MM.1S (cell line): Measurements from ENCODE around the gene C16orf46.

Experiments
- DNase-seq: peaks from one replicate; pipeline ENCODE4 v3.0.0-alpha.2; 2015
- H2AFZ ChIP-seq: fragments of 300-600 bp; sonication (generic); 2 replicates; pipeline ENCODE4 v1.6.0; 2016; ENCODE audit warnings: antibody characterized with exemption, low read length
- H3F3A ChIP-seq: fragments of 300-600 bp; sonication (generic); 2 replicates; pipeline ENCODE4 v1.6.1; 2016; ENCODE audit warnings: mild to moderate bottlenecking, antibody characterized with exemption, low read length, moderate library complexity, mixed read lengths; ENCODE audit not compliant: insufficient read depth
- H3K27ac ChIP-seq: fragments of 300-600 bp; sonication (generic); 2 replicates; pipeline ENCODE4 v1.5.1; 2016; ENCODE audit warnings: mild to moderate bottlenecking, low read length
- H3K27me3 ChIP-seq: fragments of 300-600 bp; sonication (generic); replicated peaks from 2 replicates; pipeline ENCODE4 v1.6.0; 2016; ENCODE audit warnings: low read length; ENCODE audit not compliant: insufficient read depth
- H3K36me3 ChIP-seq: fragments of 300-600 bp; sonication (generic); replicated peaks from 2 replicates; pipeline ENCODE4 v1.6.1; 2016; ENCODE audit warnings: mild to moderate bottlenecking, low read length, mixed read lengths; ENCODE audit not compliant: insufficient read depth
- H3K4me1 ChIP-seq: fragments of 300-600 bp; sonication (generic); 2 replicates; pipeline ENCODE4 v1.6.1; 2016; ENCODE audit warnings: low read length, mixed read lengths
- H3K4me2 ChIP-seq: fragments of 300-600 bp; sonication (generic); 2 replicates; pipeline ENCODE4 v1.6.0; 2016; ENCODE audit warnings: low read depth, low read length
- H3K4me3 ChIP-seq: fragments of 300-600 bp; sonication (generic); 2 replicates; pipeline ENCODE4 v1.5.1; 2016; ENCODE audit warnings: low read length, mixed read lengths
- H3K79me2 ChIP-seq: fragments of 300-600 bp; sonication (generic); 2 replicates; pipeline ENCODE4 v1.6.1; 2016; ENCODE audit warnings: mixed run types, low read length, mixed read lengths
- H3K9ac ChIP-seq: fragments of 300-600 bp; sonication (generic); 2 replicates; pipeline ENCODE4 v1.6.1; 2016; ENCODE audit warnings: low read length, mixed read lengths
- H3K9me2 ChIP-seq: fragments of 300-600 bp; sonication (generic); replicated peaks from 2 replicates; pipeline ENCODE4 v1.6.1; 2016; ENCODE audit warnings: mild to moderate bottlenecking, low read length, mixed read lengths; ENCODE audit not compliant: insufficient read depth
- H3K9me3 ChIP-seq: fragments of 300-600 bp; sonication (generic); replicated peaks from 2 replicates; pipeline ENCODE4 v1.6.1; 2016; ENCODE audit warnings: mild to moderate bottlenecking, low read length, mixed read lengths; ENCODE audit not compliant: insufficient read depth
- H4K20me1 ChIP-seq: fragments of 300-600 bp; sonication (generic); 2 replicates; pipeline ENCODE4 v1.6.1; 2016; ENCODE audit warnings: mild to moderate bottlenecking, low read length, moderate library complexity, mixed read lengths; ENCODE audit not compliant: insufficient read depth
- CTCF ChIP-seq: fragments of 300-600 bp; sonication (generic); IDR thresholded peaks from 2 replicates; pipeline ENCODE4 v1.5.1; 2016; ENCODE audit warnings: antibody characterized with exemption, low read length, mixed read lengths
- EZH2 ChIP-seq: fragments of 300-600 bp; sonication (generic); optimal IDR thresholded peaks from 2 replicates; pipeline ENCODE3; 2017; ENCODE audit warnings: low read depth, mild to moderate bottlenecking, antibody characterized with exemption, low read length, mixed read lengths
- EZH2phosphoT487 ChIP-seq: fragments of 300-600 bp; sonication (generic); IDR thresholded peaks from 2 replicates; pipeline ENCODE4 v1.6.1; 2018; ENCODE audit warnings: antibody characterized with exemption, low read length

C16orf46 gene

DNA sequence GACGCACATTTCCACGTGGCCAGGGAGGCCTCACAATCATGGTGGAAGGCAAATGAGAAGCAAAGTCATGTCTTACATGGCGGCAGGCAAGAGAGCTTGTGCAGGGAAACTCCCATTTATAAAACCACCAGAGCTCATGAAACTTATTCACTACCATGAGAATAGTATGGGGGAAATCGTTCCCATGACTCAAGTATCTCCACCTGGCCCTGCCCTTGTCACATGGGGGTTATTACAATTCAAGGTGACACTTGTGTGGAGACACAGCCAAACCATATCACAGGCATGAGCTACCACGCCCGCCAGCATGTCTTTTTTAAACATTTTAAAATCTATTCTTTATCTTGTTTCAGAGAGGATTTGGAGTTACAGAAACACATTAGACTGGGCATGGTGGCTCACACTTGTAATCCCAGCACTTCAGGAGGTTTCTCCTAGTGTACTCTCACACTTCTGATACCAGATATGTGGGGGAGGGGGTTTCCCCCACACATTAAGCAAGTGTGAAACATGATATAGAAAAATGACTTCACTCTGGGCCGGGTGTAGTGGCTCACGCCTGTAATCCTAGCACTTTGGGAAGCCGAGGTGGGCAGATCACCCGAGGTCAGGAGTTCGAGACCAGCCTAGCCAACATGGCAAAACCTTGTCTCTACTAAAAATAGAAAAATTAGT, 47.0 kb downstream of the C16orf46 start:
- Histone ChIP-seq H3K4me2 (no peak overlapping the region), H3K27me3 (no peaks in the 10 kb centered on the region), H3K79me2 (no peaks in the 10 kb centered on the region), H3F3A (no peaks in the 10 kb centered on the region), H3K36me3 (no peaks in the 10 kb centered on the region), H3K4me3 (no peak overlapping the region), H3K27ac (no peak overlapping the region), H4K20me1 (no peaks in the 10 kb centered on the region), H3K9ac (no peak overlapping the region), H3K9me2 (no peaks in the 10 kb centered on the region), H3K4me1 (no peaks in the 10 kb centered on the region), H2AFZ (no peak overlapping the region), H3K9me3 (no peaks in the 10 kb centered on the region)
- DNase-seq: no peak
- TF ChIP-seq EZH2: no peak
- TF ChIP-seq CTCF: no peak

- H3K4me3 ChIP-seq: no peak overlapping the region
- H3K4me2 ChIP-seq: no peak overlapping the region
- no peaks in the 10 kb centered on the region for H3F3A ChIP-seq
- H3K9ac ChIP-seq: no peak overlapping the region
- no peak for DNase-seq
- H3K27ac ChIP-seq: no peak overlapping the region
- no peak overlapping the region for H2AFZ ChIP-seq
- no peaks in the 10 kb centered on the region for H3K9me2 ChIP-seq
- H3K36me3 ChIP-seq: peaks cover 4% of the 10 kb centered on the region; the same call in 1 of the 2 replicates
- no peaks in the 10 kb centered on the region for H3K27me3 ChIP-seq
- H3K9me3 ChIP-seq: no peaks in the 10 kb centered on the region
- H4K20me1 ChIP-seq: no peaks in the 10 kb centered on the region
- no peaks in the 10 kb centered on the region for H3K4me1 ChIP-seq
- no peak for TF ChIP-seq EZH2phosphoT487
- no peak for TF ChIP-seq EZH2
- no peak for TF ChIP-seq CTCF
- no peaks in the 10 kb centered on the region for H3K79me2 ChIP-seq
These were observed 50.6 kb downstream of the C16orf46 start for GRCh38 chr16:81026429-81026828.

DNA sequence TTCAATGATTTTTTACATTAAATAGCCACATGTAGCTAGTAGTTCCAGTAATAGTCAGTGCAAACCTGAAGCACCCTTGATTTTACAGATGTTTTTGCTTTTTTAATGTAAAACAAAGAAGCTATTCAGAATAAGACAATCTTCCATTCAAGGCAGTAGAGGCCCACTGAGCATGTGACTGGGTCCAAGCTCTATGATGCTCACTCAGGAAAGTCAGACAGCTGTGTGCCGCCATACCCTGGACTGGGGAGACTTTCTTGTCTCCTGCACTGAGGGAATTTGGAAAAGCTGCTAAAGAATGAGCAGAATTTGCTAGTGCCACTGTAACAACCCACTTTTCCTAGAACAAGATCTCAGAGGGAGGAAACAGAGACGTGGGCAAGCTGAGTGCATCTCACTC, 58.5 kb downstream of the C16orf46 start:
- Histone ChIP-seq H3K79me2 (no peaks in the 10 kb centered on the region), H3K27ac (no peak overlapping the region), H3K9me2 (no peaks in the 10 kb centered on the region), H3K4me3 (no peak overlapping the region), H3K36me3 (peaks cover 4% of the 10 kb centered on the region; the same call in 1 of the 2 replicates), H3K4me2 (no peak overlapping the region), H3F3A (no peaks in the 10 kb centered on the region), H3K9me3 (no peaks in the 10 kb centered on the region), H3K27me3 (no peaks in the 10 kb centered on the region), H3K9ac (no peak overlapping the region), H4K20me1 (no peaks in the 10 kb centered on the region), H3K4me1 (no peaks in the 10 kb centered on the region), H2AFZ (no peak overlapping the region)
- TF ChIP-seq CTCF (no peak), EZH2phosphoT487 (no peak), EZH2 (no peak)
- DNase-seq: no peak
